Stimulated activated CD4-positive, alpha-beta T cell treated with anti-CD3 and anti-CD28 coated beads, Interleukin-15, amount 100 ng/mL, for 1 hour (primary cell): ENCODE data around the gene RGS14.

Source experiments
- DNase-seq, 2 donors: peaks; one replicate each; pipeline ENCODE4 v3.0.0-alpha.2; 2020; ENCODE audit warnings: low read depth in 1 of 2, low spot score in 1 of 2

Gene RGS14, protein sequence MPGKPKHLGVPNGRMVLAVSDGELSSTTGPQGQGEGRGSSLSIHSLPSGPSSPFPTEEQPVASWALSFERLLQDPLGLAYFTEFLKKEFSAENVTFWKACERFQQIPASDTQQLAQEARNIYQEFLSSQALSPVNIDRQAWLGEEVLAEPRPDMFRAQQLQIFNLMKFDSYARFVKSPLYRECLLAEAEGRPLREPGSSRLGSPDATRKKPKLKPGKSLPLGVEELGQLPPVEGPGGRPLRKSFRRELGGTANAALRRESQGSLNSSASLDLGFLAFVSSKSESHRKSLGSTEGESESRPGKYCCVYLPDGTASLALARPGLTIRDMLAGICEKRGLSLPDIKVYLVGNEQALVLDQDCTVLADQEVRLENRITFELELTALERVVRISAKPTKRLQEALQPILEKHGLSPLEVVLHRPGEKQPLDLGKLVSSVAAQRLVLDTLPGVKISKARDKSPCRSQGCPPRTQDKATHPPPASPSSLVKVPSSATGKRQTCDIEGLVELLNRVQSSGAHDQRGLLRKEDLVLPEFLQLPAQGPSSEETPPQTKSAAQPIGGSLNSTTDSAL

DNA sequence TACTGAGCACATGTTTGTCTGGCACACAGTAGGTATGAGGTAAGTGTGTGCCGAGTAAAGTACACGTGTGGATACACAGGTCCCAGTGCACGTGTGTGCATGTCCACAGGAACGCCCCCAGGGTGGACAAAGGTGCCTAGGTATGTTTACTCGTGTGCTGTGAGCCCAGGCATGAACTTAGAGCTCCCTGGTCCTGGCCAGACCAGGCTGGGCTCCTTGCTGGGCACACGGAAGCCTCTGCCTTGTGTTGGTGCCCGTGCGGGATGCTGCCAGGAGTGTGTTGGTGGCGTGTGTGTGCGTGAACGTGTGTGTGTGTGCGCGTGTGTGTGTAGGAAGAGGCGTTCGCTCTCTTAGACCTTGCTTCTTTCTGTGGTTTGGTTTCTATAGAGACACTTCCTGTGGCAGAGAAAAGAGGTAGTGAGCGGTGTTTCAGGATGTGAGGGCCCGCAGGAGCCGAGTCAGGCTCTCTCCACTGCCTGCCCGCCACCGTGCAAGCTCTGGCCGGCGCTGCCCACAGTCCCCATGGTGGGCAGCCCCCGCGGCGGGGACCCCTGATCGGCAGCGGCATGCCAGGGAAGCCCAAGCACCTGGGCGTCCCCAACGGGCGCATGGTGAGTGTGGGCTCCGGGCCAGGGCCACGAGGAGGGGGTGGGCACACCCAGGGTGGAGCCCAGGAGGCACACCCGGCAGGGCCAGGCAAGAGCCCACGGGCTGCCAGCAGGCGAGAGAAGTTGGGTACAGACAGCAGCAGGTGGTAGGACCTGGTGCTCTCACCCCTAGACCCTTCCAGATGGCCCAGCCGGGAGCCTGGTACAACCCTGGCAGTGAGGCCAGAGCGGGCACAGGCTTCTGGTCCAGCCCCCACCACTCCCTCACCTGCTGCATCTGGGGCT is at the start of gene RGS14:
TSS of gene RGS14 (plus strand) at position 466 of the 893 bp plus-strand sequence. CDS start at position 567, 101 bp downstream.
- DNase-seq: peak; percentile 34 to 40

DNA sequence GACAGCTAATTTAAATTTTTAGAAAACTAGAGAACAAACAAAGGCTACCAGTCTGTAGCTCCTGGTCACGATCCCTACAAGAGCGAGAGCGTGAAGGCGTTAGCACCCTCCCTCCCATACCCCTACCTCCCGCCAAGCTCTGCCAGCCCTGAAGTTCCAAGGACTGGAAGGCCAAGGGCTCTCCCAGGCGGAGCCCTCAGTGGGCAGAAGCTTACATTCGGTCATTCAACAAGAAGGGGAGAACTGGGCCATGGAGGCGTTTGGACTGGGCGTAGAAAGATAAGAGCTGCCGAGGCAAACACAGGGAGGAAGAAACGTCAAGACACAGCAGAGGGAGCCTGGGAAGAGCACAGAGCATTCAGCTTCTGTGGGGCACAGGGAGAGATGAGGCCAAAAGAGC is 49.0 kb upstream of the RGS14 start:
- DNase-seq: no peak

DNA sequence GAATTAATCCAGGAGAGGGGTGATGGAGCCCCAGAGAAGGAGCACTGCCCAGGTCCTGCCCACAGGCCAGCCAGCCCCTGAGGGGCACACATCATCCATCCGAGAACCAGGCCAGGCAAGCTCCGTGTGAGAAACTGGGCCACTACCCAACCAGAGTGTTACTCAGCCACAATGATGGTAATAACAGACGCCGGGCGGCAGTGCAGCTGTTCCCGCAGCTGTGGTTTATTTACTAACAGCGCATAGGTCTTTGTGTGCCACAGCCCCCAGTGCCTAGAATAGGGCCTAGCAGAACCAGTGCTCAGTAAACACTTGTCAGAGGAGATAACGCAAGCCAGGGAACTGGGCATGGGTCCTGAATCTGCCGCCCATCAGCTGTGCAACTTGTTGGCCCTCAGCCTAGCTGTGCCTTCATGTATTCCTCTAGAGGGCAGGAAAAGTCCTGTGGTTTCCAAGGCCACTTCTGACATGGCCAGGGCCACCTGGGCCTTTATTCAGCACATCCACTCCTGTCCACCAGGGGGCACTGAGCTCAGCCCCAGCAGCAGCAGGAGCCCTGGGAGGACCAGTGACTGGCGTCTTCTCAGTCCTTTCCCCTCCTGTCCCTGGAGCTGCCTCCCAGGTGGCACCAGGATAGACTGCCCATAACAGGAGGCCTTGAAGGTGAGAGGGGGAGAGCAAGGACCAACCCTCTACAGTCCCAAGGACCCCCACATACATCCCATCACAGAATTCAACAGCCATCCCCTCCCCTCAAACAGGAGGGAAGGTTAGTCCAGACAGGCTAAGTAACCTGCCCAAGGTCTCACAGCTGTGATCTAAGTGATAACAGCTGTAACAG is 48.2 kb upstream of the RGS14 start:
- peak; percentile 42 to 49 for DNase-seq

DNA sequence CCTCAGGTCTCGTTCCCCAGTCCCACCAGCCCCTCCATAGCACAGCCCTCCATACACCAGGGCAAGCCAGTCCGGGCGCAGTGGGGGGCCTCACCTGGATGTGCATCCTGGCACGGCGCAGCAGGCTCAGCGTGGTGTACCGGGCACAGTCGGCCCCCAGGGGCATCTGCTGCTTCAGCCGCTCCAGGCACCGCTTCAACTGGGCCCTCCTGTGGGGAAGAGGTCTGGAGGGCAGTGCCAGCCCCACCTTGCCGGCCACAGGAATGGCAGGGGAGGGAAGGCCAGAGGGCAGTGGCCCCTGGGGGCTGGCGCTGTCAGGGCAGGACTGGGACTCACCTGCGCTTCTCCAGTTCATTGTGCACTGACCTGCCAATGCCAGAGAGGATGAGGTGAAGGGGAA is 47.4 kb upstream of the RGS14 start:
- DNase-seq: no peak

DNA sequence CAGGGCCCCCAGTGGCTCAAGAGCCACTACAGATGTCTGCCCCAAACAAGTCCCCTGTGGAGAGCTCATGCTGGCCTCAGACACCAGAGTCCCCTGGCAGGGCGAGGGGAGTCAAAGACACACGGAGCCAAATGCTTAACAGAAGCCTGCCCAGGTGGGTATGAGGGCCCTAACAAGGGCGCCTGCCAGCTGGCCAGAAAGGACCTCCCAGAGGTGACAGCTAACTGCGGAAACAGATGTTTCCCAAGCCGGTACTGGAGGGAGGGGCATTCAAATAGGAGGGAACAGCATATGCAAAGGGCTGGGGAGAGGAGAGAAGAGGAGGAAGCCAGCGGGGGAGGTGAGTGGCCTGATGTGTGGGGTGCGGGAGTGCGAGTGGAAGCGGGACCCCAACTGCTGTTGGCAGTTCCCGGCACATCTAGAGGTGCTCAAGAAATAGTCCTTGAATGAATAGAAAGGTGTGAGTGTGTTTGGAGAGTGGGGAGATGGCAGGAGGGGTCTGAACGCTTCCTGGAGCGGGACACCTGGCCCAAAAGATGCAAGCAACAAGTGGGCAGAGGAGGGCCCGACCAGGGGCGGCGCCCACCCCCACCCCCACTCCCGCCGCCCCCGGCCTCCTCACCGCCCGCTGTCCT is 46.9 kb upstream of the RGS14 start:
- DNase-seq: no peak

DNA sequence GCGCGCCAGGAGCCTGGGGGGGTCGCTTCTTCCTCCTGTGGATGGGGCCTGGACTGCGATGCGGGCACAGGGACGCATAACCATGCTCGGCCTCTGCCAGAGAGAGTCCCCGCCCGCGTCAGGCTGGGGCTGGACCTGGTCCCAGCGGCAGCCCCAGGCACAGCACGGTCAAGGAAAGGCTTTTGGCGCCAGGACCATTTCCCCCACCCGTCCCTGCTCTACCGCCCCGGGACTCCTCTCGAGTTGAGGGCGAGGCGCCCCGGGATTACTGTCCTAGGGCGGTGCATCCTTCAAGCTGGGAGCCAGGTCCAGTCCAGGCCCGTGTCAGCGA is 46.4 kb upstream of the RGS14 start:
- DNase-seq: no peak

DNA sequence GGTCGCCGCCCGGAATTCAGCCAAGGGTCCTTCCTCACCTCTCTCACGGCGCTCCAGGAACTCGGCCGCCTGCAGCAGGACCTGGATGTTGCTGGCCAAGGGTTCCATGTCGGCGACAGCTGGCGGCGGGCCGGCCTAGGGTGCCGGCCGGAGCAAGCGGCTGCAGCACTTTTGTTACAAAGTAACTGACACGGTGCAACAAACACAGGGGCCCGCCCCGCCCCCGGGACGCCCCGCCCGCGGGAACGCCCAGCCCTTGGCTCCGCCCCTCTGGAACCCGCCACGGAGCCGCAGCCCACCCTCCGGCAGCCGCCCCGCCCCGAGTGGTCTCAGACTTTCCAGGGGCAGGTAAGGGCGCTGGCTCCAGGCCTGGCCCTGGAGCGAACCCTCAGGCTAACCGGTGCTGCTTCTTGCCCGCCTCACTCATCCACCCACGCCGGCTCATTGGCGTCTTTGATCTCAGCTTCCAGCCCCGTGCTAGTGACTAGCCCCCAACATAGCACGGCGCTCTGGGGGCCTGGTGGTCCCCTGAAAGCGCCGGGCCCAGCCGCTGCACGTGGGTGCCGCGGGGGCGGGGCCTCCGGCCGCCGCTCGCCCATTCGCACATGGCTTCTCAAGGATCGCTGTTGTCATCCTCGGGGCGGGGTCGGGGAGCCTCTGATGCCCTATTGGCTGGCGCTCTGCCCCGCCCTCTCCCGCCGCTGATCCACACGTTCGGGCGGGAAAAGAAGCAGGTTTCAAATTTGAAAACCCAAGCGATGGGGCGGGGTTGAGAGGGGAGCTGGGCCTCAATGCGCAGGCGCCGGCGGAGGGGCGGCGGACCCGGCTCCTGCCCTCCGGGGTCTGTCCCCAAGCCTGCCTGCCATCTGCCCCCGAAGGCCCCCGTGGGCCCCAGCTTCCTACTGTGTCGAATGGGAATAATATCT is 45.7 kb upstream of the RGS14 start, which contains the start of gene MXD3:
TSS of gene MXD3 (minus strand) at position 176 of the 926 bp plus-strand sequence. CDS start at position 108, 68 bp downstream.
- DNase-seq: peak; percentile 85 to 91

DNA sequence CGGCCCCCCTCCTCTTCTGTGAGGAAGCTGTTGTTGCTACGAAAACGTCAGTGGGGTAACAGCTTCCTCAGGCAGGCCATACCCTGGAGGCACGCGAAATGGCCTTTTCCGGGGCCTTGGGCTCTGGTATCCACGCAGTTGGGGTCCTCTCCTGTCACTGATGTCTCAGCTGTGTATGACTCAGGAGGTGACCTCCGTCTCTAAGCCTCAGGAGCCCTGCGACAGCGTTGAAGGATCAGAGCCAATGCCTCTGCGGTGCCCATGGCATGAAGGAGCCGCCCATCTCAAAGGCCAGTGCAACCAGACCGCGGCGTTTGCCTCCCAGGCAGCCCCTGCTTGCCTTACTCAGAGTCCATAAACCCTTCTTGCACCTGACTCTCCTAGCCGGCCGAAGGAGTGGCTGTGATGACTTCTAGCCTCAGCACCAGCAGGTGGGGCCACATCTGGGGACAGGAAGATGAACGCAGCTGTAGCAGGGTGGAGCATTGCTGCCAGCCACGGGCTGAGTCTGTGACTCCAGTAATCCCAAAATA is 45.0 kb upstream of the RGS14 start:
- DNase-seq: no peak

DNA sequence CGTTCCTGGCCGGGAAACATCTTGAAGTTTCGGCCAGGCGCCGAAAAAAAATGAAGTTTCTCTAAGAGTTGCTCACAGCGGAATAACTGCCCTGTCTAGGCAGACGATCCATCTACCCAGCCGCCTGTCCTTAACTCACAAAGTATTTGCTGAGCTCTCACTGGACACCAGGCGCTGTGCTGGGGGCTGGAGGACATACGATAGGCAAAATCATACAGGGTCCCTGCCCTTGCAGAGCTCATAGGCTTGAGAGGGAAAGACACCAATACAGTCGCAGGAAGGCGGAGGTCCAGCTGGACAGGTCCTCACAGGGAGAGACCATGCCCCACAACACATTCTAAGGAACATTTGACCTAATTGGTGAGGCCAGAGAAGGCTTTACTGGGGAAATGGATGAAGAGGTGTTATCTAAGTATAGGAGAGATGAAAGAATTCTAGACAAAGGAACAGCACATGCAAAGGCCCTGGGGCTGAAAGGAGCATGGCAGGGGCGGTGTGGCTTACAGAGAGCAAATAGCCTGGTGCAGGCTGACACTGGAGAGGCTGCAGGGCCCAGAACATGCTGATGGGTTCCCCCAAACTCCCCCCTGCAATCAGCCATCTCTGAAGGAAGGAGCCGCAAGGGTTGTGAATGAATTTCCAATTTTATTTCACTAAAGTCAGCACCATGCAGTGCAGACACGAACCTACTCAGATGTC is 44.0 kb upstream of the RGS14 start:
- no peak for DNase-seq

DNA sequence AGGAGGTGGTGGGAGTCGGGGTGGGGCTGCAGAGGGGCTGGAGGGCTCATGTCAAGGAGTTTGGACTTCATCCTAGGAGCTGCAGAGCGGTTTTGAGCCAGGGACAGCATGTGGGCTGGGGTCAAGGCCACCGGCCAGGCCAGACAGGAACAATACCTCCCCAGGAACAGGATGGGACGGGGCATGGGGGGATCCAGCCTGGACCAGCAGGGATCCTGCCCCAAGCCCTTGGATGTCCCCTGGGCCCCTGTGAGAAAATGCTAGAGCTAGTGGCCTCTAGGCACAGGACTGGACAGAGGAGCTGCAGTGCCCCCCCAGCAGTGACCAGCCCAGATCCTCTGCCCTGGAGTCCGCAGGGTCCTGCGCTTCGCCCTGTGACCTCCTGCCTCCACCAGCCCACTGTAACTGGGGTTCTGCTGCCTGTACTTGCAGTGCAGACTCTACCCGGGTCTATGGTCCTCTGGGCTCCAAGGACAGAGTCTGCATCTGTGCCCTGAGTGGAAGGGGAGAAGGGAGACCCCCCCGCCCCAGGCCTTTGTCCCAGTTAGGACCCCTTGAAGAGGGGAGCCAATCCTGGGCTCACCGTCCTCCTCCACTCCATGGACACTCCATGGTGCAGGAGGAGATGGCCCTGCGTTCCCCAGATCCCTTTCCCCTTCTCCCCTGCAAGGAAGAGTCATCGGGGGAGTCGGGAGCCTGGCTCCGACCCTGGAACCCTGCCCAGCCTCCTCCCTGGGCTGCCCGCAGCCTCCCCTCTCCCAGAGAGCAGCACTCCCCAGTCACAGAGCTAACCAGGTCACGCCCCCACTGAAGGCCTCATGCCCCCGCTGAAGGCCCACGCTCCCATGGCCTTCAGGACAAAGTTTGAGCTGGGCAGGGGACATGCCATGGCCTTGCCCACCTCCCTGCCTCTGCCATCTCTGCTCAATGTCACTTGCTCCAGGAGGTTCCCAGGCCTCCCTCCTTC is 43.1 kb upstream of the RGS14 start:
- no peak for DNase-seq

DNA sequence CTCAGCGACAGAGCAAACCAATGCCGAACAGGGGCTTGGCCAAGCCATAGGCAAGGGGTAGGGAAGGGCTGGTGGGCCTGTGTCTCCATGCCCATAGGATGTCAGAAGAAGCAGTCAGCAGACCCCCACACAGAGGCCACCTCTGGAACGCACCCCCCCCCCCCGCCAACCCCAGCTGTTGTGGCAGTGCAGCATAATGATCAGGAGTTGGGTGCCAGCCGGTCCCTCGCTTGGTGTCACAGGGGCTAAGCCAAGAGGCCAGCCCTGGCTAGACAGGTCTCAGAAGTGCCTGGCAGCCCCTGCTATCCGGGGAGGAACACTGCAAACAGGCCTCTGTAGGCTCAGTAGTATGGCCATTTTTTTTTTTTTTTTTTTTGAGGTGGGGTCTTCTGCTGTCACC is 42.3 kb upstream of the RGS14 start:
- no peak for DNase-seq

DNA sequence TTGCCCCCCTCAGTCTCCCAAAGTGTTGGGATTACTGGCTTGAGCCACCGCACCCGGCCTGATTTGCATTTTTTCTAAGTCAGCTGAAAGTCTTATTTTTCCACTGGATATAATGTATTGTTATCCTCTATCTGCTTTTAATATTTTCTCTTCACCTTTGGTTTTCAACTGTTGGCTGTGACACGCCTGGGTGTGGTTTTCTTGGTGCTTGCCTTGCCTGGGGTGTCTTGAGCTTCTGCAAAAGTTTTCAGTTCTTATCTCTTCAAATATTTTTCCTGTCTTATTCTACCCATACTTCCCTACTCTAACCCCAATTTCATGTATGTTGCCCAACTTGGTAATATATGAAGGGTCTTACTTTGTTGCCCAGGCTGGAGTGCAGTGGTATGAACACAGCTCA is 41.7 kb upstream of the RGS14 start:
- no peak for DNase-seq

DNA sequence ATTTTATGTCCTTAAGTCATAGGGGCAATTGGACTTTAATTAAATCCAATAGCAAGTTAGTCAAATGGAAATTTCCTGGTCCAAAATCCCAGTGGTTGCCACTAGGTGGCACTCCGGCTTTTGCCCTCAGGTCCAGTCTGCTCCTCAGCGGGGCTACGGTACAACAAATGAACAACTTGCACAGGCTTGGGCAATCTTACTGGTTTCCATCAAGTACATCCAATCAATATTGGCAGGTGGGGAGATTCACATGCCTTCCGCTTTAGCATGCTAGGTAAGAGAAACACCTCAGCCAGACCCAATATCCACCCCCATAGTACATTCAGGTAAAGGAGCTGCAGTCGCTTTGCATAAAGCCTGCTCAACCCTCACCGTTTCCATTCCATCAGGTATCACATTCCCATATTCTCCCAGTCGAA is 39.8 kb upstream of the RGS14 start:
- peak; percentile 52 to 60 for DNase-seq

DNA sequence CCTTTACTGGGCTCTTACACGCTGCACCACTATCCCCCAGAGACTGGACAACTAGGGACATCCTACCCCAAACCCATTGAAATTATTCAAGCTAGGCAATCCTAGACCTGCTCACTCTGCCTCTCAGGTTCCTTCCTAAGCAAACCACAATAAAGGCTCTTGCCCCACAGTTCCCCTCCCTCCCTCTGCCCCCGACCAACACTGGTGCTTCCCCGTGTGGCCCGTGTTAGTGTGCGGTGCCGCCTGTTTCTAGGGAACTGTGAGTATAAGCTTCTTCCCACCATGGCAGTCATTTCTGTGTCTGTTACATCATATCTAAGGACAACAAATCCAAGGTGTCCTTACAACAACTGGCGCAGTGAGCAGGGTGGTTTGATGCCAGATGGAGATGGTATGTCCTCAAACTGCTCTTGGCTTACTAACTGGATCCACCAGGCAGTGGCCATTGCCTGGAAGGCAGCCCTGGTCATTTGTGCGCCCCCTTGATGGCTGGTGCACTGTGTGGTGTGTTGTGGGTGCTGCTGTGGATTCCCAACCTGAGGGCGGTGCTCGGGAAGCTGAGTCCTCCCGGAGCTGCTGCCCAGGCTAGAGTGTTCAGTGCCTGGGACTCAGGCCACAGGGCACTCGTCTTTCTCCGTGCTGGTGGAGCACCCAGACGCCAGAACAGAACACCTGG is 37.7 kb upstream of the RGS14 start:
- DNase-seq: no peak

DNA sequence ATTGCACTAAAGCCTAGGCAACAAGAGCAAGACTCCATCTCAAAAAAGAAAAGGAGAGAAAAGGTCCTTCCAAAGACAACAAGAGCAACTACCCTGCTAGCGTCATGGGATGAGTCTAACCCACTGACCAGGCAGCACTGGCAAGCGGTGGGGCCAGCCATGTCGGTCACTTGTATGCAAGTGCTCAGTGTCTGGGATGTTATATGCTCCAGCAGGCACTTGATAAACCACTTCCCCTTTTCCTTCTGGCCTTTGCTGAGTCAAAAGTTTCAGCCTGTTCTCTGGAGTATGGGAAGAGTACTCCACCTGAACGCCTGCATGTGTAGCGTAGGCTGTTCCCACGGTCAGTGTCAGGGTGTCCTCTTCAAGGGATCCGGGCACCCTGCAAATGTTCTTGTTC is 36.8 kb upstream of the RGS14 start:
- DNase-seq: no peak

DNA sequence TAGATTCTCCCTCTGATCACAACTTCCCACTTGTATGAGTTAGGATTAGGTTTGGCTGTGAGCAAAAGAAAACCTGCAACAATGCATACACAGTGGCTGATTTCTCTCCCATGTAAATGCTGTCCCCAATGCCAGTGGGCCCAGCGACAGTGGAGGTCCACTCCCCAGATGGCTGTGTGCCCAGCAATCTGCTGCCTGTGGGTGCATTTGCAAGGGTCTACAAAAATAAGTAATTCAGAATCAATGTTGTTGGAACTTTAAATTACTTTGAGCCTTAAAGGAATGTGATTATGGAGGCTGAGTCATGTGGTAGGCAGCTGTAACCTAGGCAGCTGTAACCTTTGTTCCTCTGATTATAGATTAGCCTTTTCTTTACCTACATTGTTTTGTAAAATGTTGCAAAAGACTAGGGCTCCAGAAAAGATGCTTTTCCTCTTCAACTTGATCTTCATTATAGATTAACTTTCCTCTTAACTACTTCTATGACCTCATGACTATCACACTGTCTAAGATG is 31.8 kb upstream of the RGS14 start:
- no peak for DNase-seq
